ENCODE measurements around the gene BET1.
A peak's percentile ranks its signal among the peaks of the same experiment; 100 is the strongest.

BET1 gene

DNA sequence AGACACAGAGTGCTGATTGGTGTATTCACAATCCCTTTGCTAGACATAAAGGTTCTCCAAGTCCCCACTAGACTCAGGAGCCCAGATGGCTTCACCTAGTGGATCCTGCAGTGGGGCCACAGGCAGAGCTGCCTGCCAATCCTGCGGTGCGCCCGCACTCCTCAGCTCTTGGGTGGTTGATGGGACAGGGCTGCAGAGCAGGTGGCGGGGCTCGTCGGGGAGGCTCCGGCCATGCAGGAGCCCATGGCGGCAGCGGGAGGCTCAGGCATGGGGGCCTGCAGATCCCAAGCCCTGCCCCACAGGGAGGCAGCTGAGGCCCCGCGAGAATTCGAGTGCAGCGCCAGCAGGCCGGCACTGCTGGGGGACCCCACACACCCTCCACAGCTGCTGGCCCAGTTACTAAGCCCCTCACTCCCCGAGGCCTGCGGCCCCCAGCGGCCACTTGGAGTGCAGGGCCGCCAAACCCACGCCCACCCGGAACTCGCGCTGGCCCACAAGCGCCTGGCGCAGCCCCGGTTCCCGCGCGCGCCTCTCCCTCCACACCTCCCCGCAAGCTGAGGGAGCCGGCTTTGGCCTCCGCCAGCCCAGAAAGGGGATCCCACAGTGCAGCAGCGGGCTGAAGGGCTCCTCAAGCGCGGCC, 7.7 kb upstream of the BET1 start:
- no peak for DNase-seq

GRCh38 chr7:94008537-94008936, 4.4 kb upstream of the BET1 start:
- DNase-seq: no peak

DNA sequence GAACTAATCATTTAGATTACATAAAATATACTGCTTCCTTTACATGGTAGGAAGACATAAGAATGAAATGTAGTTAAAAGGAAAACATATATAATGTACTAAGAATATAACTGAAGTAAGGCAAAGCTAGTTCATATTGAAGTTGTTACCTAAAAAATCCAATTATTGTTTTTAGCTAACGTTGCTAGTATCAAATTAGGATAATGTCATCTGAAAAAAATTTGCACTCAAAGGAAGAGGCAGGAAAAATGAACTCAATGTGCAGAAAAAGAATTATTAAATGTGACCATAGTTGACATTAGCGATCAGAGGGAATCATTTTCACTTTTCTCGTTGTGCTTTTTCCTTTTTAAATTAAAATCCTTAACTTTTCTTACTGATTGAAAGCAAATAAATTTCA, 1.6 kb upstream of the BET1 start:
- no peak for DNase-seq

DNA sequence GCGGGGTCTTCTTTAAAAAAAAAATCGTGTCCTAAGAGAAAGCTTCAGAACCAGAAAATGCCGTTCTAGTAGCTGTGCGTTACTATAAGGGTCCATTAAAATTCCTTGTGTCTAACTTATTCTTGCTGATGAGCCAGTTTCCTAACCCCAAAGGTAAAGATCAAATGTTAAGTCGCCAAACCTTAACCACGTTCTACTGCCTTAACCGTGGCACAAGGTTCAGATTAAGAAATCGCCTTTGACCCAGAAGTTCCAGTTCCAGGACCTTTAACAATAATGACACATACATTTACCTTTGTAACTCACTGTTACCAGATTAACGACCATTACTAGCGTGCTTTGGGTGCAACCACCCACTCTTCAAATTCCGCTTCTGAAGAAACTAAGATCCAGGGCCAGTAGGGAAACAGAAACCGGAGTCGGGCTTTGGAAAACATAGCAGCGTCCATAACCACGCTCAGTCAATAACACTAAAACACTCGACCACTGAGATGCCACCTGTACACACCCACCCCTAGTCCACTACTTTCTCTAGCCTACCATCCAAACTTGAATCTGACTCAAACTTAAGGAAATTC, 620 bp downstream of the BET1 start:
- peak in 1 of 2 donors; percentile 31 for DNase-seq

DNA sequence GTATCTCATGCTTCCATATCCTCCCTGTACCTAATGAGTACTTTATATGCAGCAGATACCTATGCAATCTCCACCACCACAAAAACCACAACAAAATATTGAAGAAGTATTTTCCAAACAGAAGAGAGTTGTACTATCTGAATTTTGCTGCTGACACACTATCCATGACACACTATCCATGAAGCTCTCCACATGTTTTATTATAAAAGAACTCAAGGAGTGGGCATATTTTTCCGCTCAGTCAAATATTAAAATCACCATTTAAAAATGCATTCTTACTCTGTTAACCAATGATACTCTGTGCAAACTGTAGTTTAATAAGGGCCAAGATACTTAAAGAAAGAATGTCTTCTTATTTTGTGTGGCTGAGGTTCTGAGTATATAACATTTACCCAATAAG, 2.8 kb downstream of the BET1 start:
- no peak for DNase-seq

- DNase-seq: no peak
These were observed 6.3 kb downstream of the BET1 start for GRCh38 chr7:93997868-93998267.

- DNase-seq: no peak
These were observed 11.6 kb downstream of the BET1 start for GRCh38 chr7:93992421-93993110.

GRCh38 chr7:93987297-93987696, 16.9 kb downstream of the BET1 start:
- DNase-seq: no peak

DNA sequence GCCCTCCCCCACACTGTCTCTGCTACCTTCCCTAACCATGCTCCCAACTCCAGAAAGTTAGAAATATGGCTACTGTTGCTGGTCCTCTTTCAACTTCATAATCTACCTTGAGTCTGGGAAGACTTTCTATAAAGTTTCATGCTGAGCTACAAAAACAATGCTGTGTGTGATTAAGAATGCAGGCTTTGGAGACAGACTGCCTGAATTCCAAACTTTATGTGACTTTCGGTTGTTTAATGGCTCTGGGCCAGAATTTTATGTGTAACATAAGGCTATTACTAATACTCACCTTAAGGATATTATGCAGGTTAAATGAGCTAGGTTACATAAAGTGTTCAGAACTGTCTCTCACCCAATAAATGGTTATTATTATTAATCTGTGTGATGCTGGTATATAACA, 19.1 kb downstream of the BET1 start:
- DNase-seq: no peak

DNA sequence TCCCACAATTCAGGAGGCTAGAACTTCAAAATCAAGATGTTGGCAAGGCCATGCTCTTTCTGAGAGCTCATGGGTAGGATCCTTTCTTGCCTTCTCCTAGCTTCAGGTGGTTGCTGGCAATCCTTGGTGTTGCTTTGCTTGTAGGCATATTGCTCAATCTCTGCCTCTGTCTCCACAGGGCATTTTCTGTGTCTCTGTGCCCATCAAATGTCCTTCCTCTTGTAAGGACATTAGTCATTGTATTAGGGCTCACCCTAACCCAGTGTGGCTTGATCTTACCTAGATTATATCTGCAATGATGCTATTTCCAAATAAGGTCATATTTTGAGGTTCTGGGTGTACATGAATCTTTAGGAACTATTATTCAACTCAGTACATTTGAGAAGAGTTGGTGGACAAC, 20.1 kb downstream of the BET1 start:
- no peak for DNase-seq

DNA sequence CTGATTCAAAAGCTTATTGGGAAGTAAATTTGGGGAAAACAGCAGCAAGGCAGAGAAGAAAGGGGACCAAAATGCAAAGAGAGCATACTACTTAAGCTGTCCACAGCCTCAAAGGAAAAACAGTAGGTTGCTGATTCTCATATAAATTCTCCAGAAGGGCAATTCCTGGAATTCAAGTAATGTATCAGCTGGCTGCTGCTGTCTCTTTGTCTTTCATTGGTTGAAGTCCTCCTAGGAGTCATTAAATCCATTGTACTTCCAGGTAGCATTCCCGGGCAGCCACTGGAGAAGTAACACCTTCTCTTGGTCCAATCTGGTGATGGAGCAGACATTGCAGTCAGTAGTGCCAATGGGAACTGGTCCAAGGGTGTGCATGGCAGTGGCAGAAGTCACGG, 22.7 kb downstream of the BET1 start:
- DNase-seq: no peak

DNA sequence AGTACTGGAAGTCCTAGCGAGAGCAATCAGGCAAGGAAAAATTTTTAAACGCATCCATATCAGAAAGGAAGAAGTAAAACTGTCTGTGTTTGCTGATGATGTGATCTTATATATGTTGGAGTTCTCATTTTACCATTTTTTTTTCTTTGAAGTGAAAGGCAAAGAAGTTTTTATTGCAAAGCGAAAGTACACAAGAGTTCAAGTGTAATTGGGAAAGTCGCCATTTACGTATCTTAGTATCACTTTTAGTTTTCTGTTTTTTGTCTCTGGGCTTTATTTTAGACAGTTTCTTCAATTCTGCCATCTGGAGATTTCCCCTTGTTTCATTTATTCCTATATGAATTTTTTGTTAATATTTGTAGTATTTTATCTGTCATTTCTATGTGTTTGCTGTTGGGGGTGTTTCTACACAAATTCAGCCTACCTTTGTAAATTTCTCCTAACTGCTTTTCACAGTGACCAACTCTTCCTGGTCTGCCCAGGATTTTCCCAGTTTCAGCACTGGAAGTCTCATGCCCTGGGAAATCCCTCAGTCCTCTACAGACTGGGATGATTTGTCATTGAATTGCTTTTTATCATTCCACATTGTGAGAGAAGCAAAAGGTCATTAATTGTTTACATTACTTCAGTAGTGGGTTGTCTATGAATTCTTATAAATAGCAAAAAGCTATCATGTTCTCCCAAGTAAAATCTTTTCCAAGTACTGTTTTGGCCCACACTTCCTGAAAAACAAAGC, 23.2 kb downstream of the BET1 start:
- DNase-seq: no peak

DNA sequence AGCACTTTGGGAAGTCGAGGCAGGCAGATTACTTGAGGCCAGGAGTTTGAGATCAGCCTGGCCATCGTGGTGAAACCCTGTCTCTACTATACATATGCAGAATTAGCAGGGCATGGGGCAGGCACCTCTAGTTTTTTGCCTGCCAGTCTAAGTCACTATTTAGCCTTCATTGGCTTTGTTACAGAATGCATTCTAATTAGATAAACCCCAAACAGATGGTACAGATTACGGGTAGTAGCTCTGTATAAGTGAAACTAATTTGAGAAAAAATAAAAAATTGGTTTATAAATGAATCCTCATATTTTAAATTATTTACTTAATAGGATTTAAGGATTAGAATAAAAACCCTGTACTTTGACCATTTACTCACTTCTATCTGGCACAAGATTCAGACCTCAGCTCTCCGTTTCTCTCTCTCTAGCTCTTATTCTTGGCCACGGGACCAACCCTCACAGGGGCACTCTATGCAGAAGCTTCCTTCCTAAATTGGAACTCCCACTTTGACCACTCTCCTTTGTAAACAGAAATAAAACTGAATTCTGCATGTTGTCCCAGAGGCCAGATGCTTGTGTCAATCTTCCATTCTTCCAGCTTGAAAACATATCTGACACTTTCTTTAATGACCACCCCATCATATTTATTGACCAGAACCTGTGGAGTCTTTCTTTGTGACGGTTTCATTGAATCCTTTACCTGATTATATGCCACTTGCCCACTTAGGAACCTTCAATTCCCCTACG, 26.8 kb downstream of the BET1 start:
- no peak for DNase-seq

DNA sequence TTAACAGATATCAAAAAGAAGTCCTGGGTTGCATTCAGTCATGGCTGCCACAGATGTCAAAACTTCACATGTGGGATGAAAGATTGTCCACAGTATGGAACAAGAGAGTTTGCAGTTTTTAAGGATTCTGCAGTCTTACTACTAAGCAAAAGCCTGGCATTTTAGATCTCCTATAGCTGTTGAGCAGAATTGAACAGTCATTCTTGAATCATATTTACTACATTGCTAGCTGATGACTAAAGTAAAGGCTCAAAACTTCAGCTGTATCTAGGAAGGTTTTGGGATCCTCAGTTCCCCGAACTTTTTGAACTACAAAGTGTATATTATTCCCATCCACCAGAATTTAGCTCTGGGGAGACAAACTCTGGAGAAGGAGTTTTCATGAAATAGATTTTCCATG, 31.0 kb downstream of the BET1 start:
- DNase-seq: no peak

GRCh38 chr7:93972029-93972725, 32.0 kb downstream of the BET1 start:
- DNase-seq: no peak

- DNase-seq: no peak
These were observed 35.1 kb downstream of the BET1 start for GRCh38 chr7:93968911-93969620.

- DNase-seq: no peak
These were observed 39.3 kb downstream of the BET1 start for GRCh38 chr7:93964813-93965212.

- DNase-seq: no peak
These were observed 39.9 kb downstream of the BET1 start for GRCh38 chr7:93964262-93964661.

- DNase-seq: no peak
These were observed 43.2 kb downstream of the BET1 start for GRCh38 chr7:93960986-93961385.

GRCh38 chr7:93958651-93959050, 45.5 kb downstream of the BET1 start:
- no peak for DNase-seq

DNA sequence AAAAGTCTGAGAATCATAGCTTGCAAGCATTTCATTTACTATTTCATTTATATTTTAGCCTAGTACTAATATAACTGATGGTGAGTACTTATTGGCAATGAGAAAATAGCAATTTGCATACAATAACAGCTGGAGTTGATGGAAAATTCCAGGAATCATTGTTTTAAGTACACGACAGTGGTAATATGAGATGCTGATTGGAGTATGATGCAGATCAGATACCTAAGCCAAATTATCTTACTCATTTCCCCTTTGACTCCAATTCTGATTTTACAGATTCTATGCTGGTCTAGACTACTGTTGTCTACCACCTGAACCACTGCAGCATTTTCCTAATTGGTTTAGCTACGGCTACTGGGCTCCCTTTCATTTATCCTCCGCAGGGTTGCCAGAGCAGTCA, 45.9 kb downstream of the BET1 start:
- DNase-seq: no peak

DNA sequence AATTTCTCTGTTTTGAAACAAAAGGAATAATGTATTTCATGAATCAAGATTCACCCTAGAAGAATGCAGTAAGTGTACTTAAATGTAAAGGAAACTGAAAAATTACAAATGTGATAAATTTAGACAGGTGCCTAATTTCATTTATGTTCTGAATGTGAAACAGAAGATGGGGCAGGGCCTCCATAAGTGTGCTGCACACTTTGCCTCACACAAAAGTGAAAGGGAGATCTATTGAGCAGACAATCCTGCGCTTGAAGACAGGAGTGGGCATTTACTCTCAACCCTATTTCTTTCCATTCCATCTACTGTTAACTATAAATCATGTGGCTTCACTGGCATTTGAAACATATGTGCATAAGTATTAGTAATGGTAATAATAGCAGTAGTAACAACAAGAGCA, 46.4 kb downstream of the BET1 start:
- no peak for DNase-seq
